Cardiac ventricle fibroblast (primary cell): ENCODE results near the gene SF3A1. TPM values are rescaled to one million over a fixed set of nuclear protein-coding genes. Genes with fewer than 3 reads are reported as not detected.

Source experiments
- total RNA-seq: library from RNA; depleted of rRNA; stranded (reverse); fragments of >200 nt; gene quantifications from 2 replicates; pipeline ENCODE4 v1.2.3, GENCODE V29; 2015

Gene SF3A1
- total RNA-seq = 47.0 and 70.0 TPM in 2 replicates

DNA sequence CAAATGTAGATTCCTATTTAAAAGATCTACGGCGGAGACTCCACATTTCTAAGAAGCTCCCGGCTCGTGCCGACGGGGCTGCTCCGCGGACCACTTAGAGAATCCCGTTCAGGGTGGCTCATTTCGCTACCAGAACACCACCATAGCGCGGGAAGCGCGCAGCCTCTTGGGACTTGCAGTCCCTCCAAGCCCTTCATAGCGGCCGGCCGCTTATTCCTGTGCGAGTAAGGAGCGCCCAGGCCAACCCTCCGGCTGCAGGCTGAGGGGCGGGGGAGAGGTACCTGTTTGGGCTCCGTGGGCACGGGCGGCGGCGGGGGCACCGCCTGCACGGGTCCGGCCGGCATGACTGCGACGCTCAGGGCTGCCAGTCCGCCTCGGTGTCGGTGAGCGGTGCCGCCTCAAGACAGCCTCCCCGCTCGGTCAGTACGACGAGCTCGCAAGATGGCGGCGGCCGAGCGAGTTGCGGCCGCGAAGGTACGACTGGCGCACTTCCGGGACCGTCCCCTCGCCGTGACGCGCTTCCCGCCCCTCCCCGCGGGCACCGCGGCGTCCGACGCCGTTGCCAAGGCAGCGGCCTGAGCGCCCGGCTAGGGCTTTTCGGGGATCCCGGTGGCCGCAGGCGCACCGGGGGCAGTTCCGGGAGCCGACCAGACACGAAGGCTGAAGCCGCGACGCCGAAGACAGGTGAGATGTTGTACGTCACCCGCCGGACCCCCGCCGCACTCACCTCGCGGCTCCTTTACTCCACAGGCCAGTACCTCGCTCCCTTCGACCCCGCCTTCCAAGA, at the start of gene SF3A1, which contains the start of gene CCDC157:
Gene SF3A1, minus strand, starts transcription at position 446 of the 787 bp plus-strand sequence. Its CDS starts 102 bp downstream, at position 344.
Gene CCDC157, plus strand, starts transcription at position 559 of the 787 bp plus-strand sequence. CDS start 8,994 bp downstream, outside the sequence.

DNA sequence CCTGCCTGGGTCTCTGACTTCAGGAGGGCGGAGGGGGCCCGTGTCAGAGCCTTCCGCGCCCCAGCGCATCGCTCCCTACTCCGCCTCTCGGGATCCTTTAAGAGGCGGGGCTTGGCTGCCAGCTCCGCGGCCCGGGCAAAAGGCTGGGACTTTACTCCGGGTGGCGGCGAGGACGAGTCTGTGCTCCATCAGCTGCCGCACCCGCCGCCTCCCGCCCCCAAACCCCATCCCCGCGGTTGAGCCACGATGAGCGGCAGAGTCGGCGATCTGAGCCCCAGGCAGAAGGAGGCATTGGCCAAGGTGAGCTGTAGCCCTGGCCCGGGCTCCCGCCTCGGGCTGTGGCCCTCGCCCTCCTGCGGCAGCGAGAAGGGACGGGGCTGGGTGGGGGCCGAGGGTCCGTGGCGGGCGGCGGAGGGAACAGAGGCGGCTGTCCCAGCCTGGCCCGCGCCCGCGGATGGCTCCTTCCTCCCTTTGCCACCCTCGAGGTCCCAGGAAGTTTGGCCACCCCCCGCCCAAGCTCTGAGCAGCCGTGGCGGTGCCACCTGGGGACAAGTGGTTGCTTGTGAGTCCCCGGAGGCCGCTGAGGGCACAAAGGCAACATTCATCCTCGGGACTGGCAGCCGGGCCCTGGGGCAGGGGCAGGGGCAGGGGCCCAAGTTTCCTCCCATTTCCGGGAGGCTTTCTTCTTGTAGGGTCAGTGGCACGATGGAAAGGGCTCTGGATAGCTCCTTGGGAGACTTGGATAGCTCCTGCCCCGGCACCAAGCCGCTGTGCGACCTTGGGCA, 40.4 kb upstream of the SF3A1 start, which contains the start of gene SEC14L2:
Gene SEC14L2, plus strand, starts transcription at position 148 of the 785 bp plus-strand sequence. Its CDS starts 99 bp downstream, at position 247.

GRCh38 chr22:30386960-30387827, 30.5 kb upstream of the SF3A1 start, which contains the start of gene RNF215:
Gene RNF215 (minus strand): TSS chr22:30387411. CDS start chr22:30387313, 98 bp downstream.

DNA sequence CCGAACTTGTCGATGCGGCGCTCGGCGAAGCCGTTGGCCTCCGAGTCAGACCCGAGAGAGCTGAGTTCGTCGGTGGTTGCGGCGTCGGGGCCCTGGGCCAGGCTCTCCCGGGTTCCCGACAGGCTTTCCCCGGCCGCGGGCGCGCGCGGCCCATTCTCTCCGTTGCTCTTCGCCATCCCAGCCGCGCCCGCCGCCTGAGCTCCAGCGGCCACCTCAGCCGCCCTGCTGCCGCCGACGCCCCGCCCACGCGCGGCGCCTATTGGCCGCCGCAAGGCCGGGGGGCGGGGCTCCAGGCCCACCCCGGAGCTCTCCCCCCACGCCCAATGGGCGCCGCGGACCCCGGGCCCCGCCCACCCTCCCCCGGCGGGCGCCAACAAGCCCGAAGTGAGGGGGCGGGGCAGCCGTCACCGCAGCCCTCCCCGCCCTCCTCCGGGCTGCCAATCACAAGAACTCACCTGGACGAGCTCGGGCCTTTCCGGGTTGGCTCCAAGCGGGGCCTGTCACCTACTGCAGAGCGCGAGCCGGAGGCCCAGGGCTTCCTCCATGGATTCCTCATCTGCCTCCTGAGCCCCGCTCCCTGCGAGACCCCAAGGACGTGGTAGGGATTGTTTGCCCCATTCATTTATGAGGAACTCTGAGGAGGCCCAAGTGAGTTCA, 29.9 kb downstream of the SF3A1 start, which contains the start of gene TBC1D10A:
Gene TBC1D10A, minus strand, starts transcription at position 236 of the 657 bp plus-strand sequence. Its CDS starts 60 bp downstream, at position 176.

GRCh38 chr22:30289141-30289979, 67.3 kb downstream of the SF3A1 start, which contains the start of gene CASTOR1:
Gene CASTOR1 (minus strand): TSS chr22:30289505. CDS start chr22:30289497, 8 bp downstream.

Other genes starting within 250 kb of the SF3A1 start
- 0.19 and 0.54 TPM in 2 replicates for gene LIF, start 110.1 kb downstream of the SF3A1 start, total RNA-seq
- gene OSM, start 90.0 kb downstream of the SF3A1 start, total RNA-seq = not detected in 2 replicates
- gene CASTOR1, start 67.4 kb downstream of the SF3A1 start, total RNA-seq = 18.9 and 24.0 TPM in 2 replicates
- gene TBC1D10A, start 30.0 kb downstream of the SF3A1 start, total RNA-seq = 16.5 and 16.6 TPM in 2 replicates
- 0.73 and 1.5 TPM in 2 replicates for gene CCDC157, start 113 bp upstream of the SF3A1 start, total RNA-seq
- 13.3 and 19.8 TPM in 2 replicates for gene RNF215, start 30.5 kb upstream of the SF3A1 start, total RNA-seq
- gene SEC14L2, start 40.1 kb upstream of the SF3A1 start, total RNA-seq = 11.5 and 30.1 TPM in 2 replicates
- gene MTFP1, start 68.9 kb upstream of the SF3A1 start, total RNA-seq = 6.4 and 14.3 TPM in 2 replicates
- not detected in 2 replicates for gene SEC14L3, start 115.1 kb upstream of the SF3A1 start, total RNA-seq
- gene SEC14L4, start 148.8 kb upstream of the SF3A1 start, total RNA-seq = 0.15 TPM in 1 of 2 replicates, not detected in the other
- 0.25 TPM in 1 of 2 replicates, not detected in the other for gene SEC14L6, start 189.8 kb upstream of the SF3A1 start, total RNA-seq
- gene GAL3ST1, start 217.8 kb upstream of the SF3A1 start, total RNA-seq = 0.49 and 0.56 TPM in 2 replicates
- gene PES1, start 235.0 kb upstream of the SF3A1 start, total RNA-seq = 54.9 and 56.1 TPM in 2 replicates